ENCODE data around the gene COL15A1. TPM values are rescaled to one million over a fixed set of nuclear protein-coding genes. Genes with fewer than 3 reads are reported as not detected.

Gene COL15A1
- total and polyA plus RNA-seq, 2 of the 13 experiments (the other 11 are each of a cell fraction or from before 2014, with no cell fraction given): not detected

DNA sequence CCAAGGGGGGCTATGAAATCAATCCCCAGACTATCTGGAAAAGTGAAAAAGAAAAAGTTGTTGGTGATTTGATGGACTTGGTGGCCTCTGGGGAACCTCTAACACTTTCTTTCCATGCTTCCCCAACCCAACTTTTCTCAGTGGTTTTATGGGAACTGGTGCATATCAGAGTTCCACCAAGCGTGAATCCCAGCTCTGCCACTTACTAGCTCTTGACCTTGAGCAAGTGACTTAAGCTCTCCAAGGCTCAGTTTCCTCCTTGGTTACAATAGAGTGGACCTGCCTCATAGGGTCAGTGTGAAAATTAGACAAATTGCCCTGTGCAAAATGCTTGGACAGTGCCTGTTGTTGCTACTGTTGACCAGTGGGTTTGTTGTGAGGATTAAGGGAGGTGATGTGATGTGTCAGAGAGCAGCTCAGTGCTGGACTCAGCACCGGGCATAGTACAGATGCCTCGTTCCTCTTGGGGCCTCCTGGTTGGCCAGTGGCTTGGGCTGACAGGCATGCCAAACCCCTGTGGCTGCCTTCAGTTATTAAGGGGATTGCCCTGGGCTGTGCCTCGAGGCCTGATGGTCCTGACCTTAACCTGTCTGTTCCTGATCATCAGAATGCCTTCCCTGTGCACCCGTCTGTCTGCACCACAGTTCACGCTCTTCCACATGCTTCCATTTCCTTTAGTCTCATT, 49.3 kb downstream of the COL15A1 start (continued):
- TF ChIP-seq, protein P1, sequence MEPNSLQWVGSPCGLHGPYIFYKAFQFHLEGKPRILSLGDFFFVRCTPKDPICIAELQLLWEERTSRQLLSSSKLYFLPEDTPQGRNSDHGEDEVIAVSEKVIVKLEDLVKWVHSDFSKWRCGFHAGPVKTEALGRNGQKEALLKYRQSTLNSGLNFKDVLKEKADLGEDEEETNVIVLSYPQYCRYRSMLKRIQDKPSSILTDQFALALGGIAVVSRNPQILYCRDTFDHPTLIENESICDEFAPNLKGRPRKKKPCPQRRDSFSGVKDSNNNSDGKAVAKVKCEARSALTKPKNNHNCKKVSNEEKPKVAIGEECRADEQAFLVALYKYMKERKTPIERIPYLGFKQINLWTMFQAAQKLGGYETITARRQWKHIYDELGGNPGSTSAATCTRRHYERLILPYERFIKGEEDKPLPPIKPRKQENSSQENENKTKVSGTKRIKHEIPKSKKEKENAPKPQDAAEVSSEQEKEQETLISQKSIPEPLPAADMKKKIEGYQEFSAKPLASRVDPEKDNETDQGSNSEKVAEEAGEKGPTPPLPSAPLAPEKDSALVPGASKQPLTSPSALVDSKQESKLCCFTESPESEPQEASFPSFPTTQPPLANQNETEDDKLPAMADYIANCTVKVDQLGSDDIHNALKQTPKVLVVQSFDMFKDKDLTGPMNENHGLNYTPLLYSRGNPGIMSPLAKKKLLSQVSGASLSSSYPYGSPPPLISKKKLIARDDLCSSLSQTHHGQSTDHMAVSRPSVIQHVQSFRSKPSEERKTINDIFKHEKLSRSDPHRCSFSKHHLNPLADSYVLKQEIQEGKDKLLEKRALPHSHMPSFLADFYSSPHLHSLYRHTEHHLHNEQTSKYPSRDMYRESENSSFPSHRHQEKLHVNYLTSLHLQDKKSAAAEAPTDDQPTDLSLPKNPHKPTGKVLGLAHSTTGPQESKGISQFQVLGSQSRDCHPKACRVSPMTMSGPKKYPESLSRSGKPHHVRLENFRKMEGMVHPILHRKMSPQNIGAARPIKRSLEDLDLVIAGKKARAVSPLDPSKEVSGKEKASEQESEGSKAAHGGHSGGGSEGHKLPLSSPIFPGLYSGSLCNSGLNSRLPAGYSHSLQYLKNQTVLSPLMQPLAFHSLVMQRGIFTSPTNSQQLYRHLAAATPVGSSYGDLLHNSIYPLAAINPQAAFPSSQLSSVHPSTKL (CRISPR knock-in tag; IDR thresholded peaks at IDR 0.05): no peak
- TF ChIP-seq SMAD9 (CRISPR knock-in tag; IDR thresholded peaks at IDR 0.05): no peak
- TF ChIP-seq, protein P2, sequence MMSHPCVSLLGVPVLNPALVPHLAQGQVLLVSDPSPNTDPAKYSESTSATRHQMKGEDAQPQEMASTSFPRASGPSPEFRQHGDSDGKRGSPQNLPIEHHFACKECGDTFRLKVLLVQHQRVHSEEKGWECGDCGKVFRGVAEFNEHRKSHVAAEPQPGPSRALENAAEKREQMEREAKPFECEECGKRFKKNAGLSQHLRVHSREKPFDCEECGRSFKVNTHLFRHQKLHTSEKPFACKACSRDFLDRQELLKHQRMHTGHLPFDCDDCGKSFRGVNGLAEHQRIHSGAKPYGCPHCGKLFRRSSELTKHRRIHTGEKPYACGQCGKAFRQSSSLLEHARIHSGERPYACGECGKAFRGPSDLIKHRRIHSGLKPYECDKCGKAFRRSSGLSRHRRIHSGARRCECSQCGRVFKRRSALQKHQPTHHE (CRISPR knock-in tag; IDR thresholded peaks at IDR 0.05; ENCODE audit: borderline replicate concordance): no peak
- no peak for TF ChIP-seq SNAPC2 (CRISPR knock-in tag; IDR thresholded peaks at IDR 0.05)
- no peak for TF ChIP-seq GATAD1 (CRISPR knock-in tag; IDR thresholded peaks at IDR 0.05)
- TF ChIP-seq, protein P3, sequence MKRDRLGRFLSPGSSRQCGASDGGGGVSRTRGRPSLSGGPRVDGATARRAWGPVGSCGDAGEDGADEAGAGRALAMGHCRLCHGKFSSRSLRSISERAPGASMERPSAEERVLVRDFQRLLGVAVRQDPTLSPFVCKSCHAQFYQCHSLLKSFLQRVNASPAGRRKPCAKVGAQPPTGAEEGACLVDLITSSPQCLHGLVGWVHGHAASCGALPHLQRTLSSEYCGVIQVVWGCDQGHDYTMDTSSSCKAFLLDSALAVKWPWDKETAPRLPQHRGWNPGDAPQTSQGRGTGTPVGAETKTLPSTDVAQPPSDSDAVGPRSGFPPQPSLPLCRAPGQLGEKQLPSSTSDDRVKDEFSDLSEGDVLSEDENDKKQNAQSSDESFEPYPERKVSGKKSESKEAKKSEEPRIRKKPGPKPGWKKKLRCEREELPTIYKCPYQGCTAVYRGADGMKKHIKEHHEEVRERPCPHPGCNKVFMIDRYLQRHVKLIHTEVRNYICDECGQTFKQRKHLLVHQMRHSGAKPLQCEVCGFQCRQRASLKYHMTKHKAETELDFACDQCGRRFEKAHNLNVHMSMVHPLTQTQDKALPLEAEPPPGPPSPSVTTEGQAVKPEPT (CRISPR knock-in tag; IDR thresholded peaks at IDR 0.05; ENCODE audit: low read depth): no peak
- TF ChIP-seq ZNF180 (CRISPR knock-in tag; IDR thresholded peaks at IDR 0.05; ENCODE audit: borderline replicate concordance, low read depth): no peak
- TF ChIP-seq ZNF510 (CRISPR knock-in tag; IDR thresholded peaks at IDR 0.05; ENCODE audit: low read depth): no peak
- no peak for TF ChIP-seq TOPORS (CRISPR knock-in tag; IDR thresholded peaks at IDR 0.05)
- TF ChIP-seq FOXA1 (IDR thresholded peaks at IDR 0.05): no peak
- TF ChIP-seq FOXA1 (CRISPR knock-in tag; IDR thresholded peaks at IDR 0.05): no peak
- TF ChIP-seq FOXK2 (IDR thresholded peaks at IDR 0.05): no peak
- TF ChIP-seq, protein P4, sequence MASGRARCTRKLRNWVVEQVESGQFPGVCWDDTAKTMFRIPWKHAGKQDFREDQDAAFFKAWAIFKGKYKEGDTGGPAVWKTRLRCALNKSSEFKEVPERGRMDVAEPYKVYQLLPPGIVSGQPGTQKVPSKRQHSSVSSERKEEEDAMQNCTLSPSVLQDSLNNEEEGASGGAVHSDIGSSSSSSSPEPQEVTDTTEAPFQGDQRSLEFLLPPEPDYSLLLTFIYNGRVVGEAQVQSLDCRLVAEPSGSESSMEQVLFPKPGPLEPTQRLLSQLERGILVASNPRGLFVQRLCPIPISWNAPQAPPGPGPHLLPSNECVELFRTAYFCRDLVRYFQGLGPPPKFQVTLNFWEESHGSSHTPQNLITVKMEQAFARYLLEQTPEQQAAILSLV (CRISPR knock-in tag; IDR thresholded peaks at IDR 0.05; ENCODE audit: borderline replicate concordance): no peak
